Femur (tissue), 1 donor: ENCODE results near the gene WWC2.
"Not testable (repeated sequence)": the region's sequence is repeated elsewhere in the genome, so short reads cannot be mapped to it uniquely, and the experiment has no call there.

Experiments
- DNase-seq: peaks from one replicate; pipeline ENCODE4 v3.0.0-alpha.2; 2017

Gene WWC2

GRCh38 chr4:183303301-183303700 lies 204.2 kb downstream of the WWC2 start:
- no peak for DNase-seq

- no peak for DNase-seq
Observed at GRCh38 chr4:183304067-183304466, 205.0 kb downstream of the WWC2 start.

- no peak for DNase-seq
Observed at GRCh38 chr4:183304538-183304937, 205.5 kb downstream of the WWC2 start.

GRCh38 chr4:183306811-183307210 lies 207.8 kb downstream of the WWC2 start:
- no peak for DNase-seq

- DNase-seq = no peak
Observed at GRCh38 chr4:183312841-183313240, 213.8 kb downstream of the WWC2 start.

- no peak for DNase-seq
Observed at GRCh38 chr4:183314336-183314735, 215.3 kb downstream of the WWC2 start.

GRCh38 chr4:183314806-183315205 lies 215.7 kb downstream of the WWC2 start:
- no peak for DNase-seq

GRCh38 chr4:183318656-183319055 lies 219.6 kb downstream of the WWC2 start:
- no peak for DNase-seq

GRCh38 chr4:183320211-183321059 lies 221.4 kb downstream of the WWC2 start, which contains the start of gene CLDN22:
Gene CLDN22 (minus strand): TSS chr4:183320276. CDS start chr4:183320218, 58 bp downstream.
- DNase-seq = no peak

- no peak for DNase-seq
Observed at GRCh38 chr4:183321079-183321478, 222.0 kb downstream of the WWC2 start.

- DNase-seq = no peak
Observed at GRCh38 chr4:183321516-183321915, 222.5 kb downstream of the WWC2 start.

- no peak for DNase-seq
Observed at GRCh38 chr4:183322326-183322725, 223.3 kb downstream of the WWC2 start, which contains the start of gene CLDN24. Gene CLDN24 (minus strand): TSS chr4:183322426. CDS start chr4:183322426, 0 bp downstream.

GRCh38 chr4:183323295-183323694 lies 224.2 kb downstream of the WWC2 start:
- DNase-seq = no peak

- not testable (repeated sequence) for DNase-seq
Observed at GRCh38 chr4:183324056-183324455, 225.0 kb downstream of the WWC2 start.

- no peak for DNase-seq
Observed at GRCh38 chr4:183324619-183325018, 225.6 kb downstream of the WWC2 start.

GRCh38 chr4:183326387-183326786 lies 227.3 kb downstream of the WWC2 start:
- not testable (repeated sequence) for DNase-seq

GRCh38 chr4:183326853-183327252 lies 227.8 kb downstream of the WWC2 start:
- DNase-seq = no peak

GRCh38 chr4:183327827-183328226 lies 228.8 kb downstream of the WWC2 start:
- DNase-seq = no peak

GRCh38 chr4:183328832-183329231 lies 229.8 kb downstream of the WWC2 start:
- no peak for DNase-seq

- no peak for DNase-seq
Observed at GRCh38 chr4:183329244-183329643, 230.2 kb downstream of the WWC2 start.

- no peak for DNase-seq
Observed at GRCh38 chr4:183329954-183330742, 231.1 kb downstream of the WWC2 start.

GRCh38 chr4:183330841-183331240 lies 231.8 kb downstream of the WWC2 start:
- DNase-seq = no peak

- no peak for DNase-seq
Observed at GRCh38 chr4:183332447-183332846, 233.4 kb downstream of the WWC2 start.

- DNase-seq = no peak
Observed at GRCh38 chr4:183333202-183333601, 234.1 kb downstream of the WWC2 start.
